ENCODE data around the gene DHODH. TPM values are rescaled to one million over a fixed set of nuclear protein-coding genes. Genes with fewer than 3 reads are reported as not detected.

Gene DHODH
- total and polyA plus RNA-seq, 2 of the 8 experiments (the other 6 are each of a cell fraction or from before 2014, with no cell fraction given): 9.1 to 19.4 TPM

GRCh38 chr16:72023962-72024361 is 15.4 kb downstream of the DHODH start (continued):
- TF ChIP-seq CBX8 (IDR thresholded peaks at IDR 0.05; ENCODE audit: borderline replicate concordance, low read depth, low read length): no peak
- TF ChIP-seq POLR2AphosphoS5 (IDR thresholded peaks at IDR 0.05; ENCODE audit: low read depth, low read length): no peak
- TF ChIP-seq TEAD4 (IDR thresholded peaks at IDR 0.05; ENCODE audit: low read depth, low read length): no peak
- TF ChIP-seq SIX5 (IDR thresholded peaks at IDR 0.05; ENCODE audit: low read depth, low read length): no peak
